IPS DF 6.9 (cell line): ENCODE data around the gene SPEM1.

ENCODE experiments used
- DNase-seq: peaks from one replicate; pipeline ENCODE4 v3.0.0-alpha.2; 2013; ENCODE audit warnings: low read depth, low spot score
- H3K27ac ChIP-seq: one replicate; pipeline ENCODE4 v1.5.1; 2013; ENCODE audit warnings: low read length, control low read depth
- H3K27me3 ChIP-seq: 2 replicates; pipeline ENCODE4 v1.6.1; 2013; ENCODE audit warnings: mild to moderate bottlenecking, low read length; ENCODE audit not compliant: control insufficient read depth, insufficient read depth
- H3K36me3 ChIP-seq: 2 replicates; pipeline ENCODE4 v1.6.1; 2013; ENCODE audit warnings: low read length; ENCODE audit not compliant: control insufficient read depth, insufficient read depth
- H3K4me1 ChIP-seq: 2 replicates; pipeline ENCODE4 v1.6.1; 2013; ENCODE audit warnings: low read length; ENCODE audit not compliant: control insufficient read depth, insufficient read depth
- H3K4me3 ChIP-seq: 2 replicates; pipeline ENCODE4 v1.5.1; 2013; ENCODE audit warnings: mild to moderate bottlenecking, low read length
- H3K9me3 ChIP-seq: 2 replicates; pipeline ENCODE4 v1.6.1; 2013; ENCODE audit warnings: low read length, inconsistent platforms; ENCODE audit not compliant: control insufficient read depth, insufficient read depth
- WGBS: extraction: QIAGEN DNeasy Blood & Tissue Kit; methylation state at CpG from one replicate; pipeline ENCODE4 v1.1.7; 2013; ENCODE audit warnings: mixed read lengths, missing lambda C conversion rate; ENCODE audit not compliant: insufficient read length, insufficient coverage; 5-methylcytosine and 5-hydroxymethylcytosine counted together

The SPEM1 gene

GRCh38 chr17:7460850-7461660 lies 40.9 kb downstream of the SPEM1 start:
- H3K27ac ChIP-seq, result no peak overlapping the region
- no CpG with 5 or more reads among the region's 7 CpGs for WGBS
- no peak for DNase-seq

GRCh38 chr17:7462474-7463371 lies 42.6 kb downstream of the SPEM1 start:
- Histone ChIP-seq H3K9me3 (no peaks in the 10 kb centered on the region), H3K27me3 (no peaks in the 10 kb centered on the region), H3K4me3 (no peak overlapping the region), H3K36me3 (peaks cover 10% of the 10 kb centered on the region; the same call in 1 of the 2 replicates), H3K27ac (no peak overlapping the region), H3K4me1 (peaks cover 3% of the 10 kb centered on the region)
- WGBS, result 100% methylated on average over 3 of the region's 44 CpGs
- no peak for DNase-seq

More at GRCh38 chr17:7460850-7461660, 40.9 kb downstream of the SPEM1 start:
- peaks cover 10% of the 10 kb centered on the region; the same call in 1 of the 2 replicates for H3K36me3 ChIP-seq
- peaks cover 3% of the 10 kb centered on the region for H3K4me1 ChIP-seq
- H3K4me3 ChIP-seq, result no peak overlapping the region
- no peaks in the 10 kb centered on the region for H3K9me3 ChIP-seq
- H3K27me3 ChIP-seq, result no peaks in the 10 kb centered on the region

GRCh38 chr17:7463372-7463846 lies 43.3 kb downstream of the SPEM1 start:
- Histone ChIP-seq H3K27ac (no peak overlapping the region), H3K4me1 (peaks cover 3% of the 10 kb centered on the region), H3K36me3 (peaks cover 10% of the 10 kb centered on the region; the same call in 1 of the 2 replicates), H3K4me3 (no peak overlapping the region), H3K9me3 (no peaks in the 10 kb centered on the region), H3K27me3 (no peaks in the 10 kb centered on the region)
- no peak for DNase-seq
- no CpG with 5 or more reads among the region's 14 CpGs for WGBS

- H3K36me3 ChIP-seq, result peaks cover 10% of the 10 kb centered on the region; the same call in 1 of the 2 replicates
- H3K27me3 ChIP-seq, result no peaks in the 10 kb centered on the region
- no peak overlapping the region for H3K27ac ChIP-seq
- H3K4me3 ChIP-seq, result no peak overlapping the region
- H3K4me1 ChIP-seq, result peaks cover 3% of the 10 kb centered on the region
- WGBS, result no CpG with 5 or more reads among the region's 9 CpGs
- DNase-seq, result no peak
- no peaks in the 10 kb centered on the region for H3K9me3 ChIP-seq
Observed at GRCh38 chr17:7464081-7464480, 44.0 kb downstream of the SPEM1 start.

GRCh38 chr17:7465597-7466275 lies 45.6 kb downstream of the SPEM1 start:
- no CpG with 5 or more reads among the region's 33 CpGs for WGBS

GRCh38 chr17:7466318-7466638 lies 46.2 kb downstream of the SPEM1 start:
- Histone ChIP-seq H3K36me3 (peaks cover 10% of the 10 kb centered on the region; the same call in 1 of the 2 replicates), H3K4me3 (no peak overlapping the region), H3K4me1 (peaks cover under 1% of the 10 kb centered on the region), H3K27me3 (no peaks in the 10 kb centered on the region), H3K27ac (no peak overlapping the region), H3K9me3 (no peaks in the 10 kb centered on the region)
- no CpG with 5 or more reads among the region's 9 CpGs for WGBS
- DNase-seq, result no peak

More at GRCh38 chr17:7465597-7466275, 45.6 kb downstream of the SPEM1 start:
- no peaks in the 10 kb centered on the region for H3K9me3 ChIP-seq
- H3K27me3 ChIP-seq, result no peaks in the 10 kb centered on the region
- no peak overlapping the region for H3K4me3 ChIP-seq
- no peak for DNase-seq
- peaks cover 10% of the 10 kb centered on the region; the same call in 1 of the 2 replicates for H3K36me3 ChIP-seq
- peaks cover 3% of the 10 kb centered on the region for H3K4me1 ChIP-seq
- no peak overlapping the region for H3K27ac ChIP-seq

- no CpG with 5 or more reads among the region's 16 CpGs for WGBS
- DNase-seq, result no peak
- H3K4me1 ChIP-seq, result no peaks in the 10 kb centered on the region; the same call in 1 of the 2 replicates
- H3K36me3 ChIP-seq, result peaks cover 10% of the 10 kb centered on the region; the same call in 1 of the 2 replicates
- H3K27me3 ChIP-seq, result no peaks in the 10 kb centered on the region
- H3K9me3 ChIP-seq, result no peaks in the 10 kb centered on the region
- no peak overlapping the region for H3K27ac ChIP-seq
- H3K4me3 ChIP-seq, result no peak overlapping the region
Observed at GRCh38 chr17:7466639-7467341, 46.7 kb downstream of the SPEM1 start.

GRCh38 chr17:7467498-7467897 lies 47.4 kb downstream of the SPEM1 start:
- no peak overlapping the region for H3K27ac ChIP-seq
- no peaks in the 10 kb centered on the region for H3K4me1 ChIP-seq
- no peaks in the 10 kb centered on the region for H3K27me3 ChIP-seq
- no peak for DNase-seq
- H3K36me3 ChIP-seq, result peaks cover 7% of the 10 kb centered on the region; the same call in 1 of the 2 replicates
- no peak overlapping the region for H3K4me3 ChIP-seq
- no CpG with 5 or more reads among the region's 3 CpGs for WGBS
- no peaks in the 10 kb centered on the region for H3K9me3 ChIP-seq

- no peak overlapping the region for H3K4me3 ChIP-seq
- no CpG with 5 or more reads among the region's 11 CpGs for WGBS
- no peaks in the 10 kb centered on the region for H3K27me3 ChIP-seq
- no peaks in the 10 kb centered on the region for H3K9me3 ChIP-seq
- H3K36me3 ChIP-seq, result 0 out of 2 replicates have a peak, but pooled peaks cover 4% of the 10 kb centered on the region
- H3K27ac ChIP-seq, result no peak overlapping the region
- no peak for DNase-seq
- no peaks in the 10 kb centered on the region for H3K4me1 ChIP-seq
Observed at GRCh38 chr17:7468290-7468689, 48.2 kb downstream of the SPEM1 start.
